NCI-H146 (cell line): ENCODE data around the gene SORCS2.
"Not testable (repeated sequence)": the region's sequence is repeated elsewhere in the genome, so short reads cannot be mapped to it uniquely, and the experiment has no call there.

Experiments
- DNase-seq: peaks from one replicate; lab custom pipeline; 2025; lab: John Stamatoyannopoulos, UW

The SORCS2 gene

DNA sequence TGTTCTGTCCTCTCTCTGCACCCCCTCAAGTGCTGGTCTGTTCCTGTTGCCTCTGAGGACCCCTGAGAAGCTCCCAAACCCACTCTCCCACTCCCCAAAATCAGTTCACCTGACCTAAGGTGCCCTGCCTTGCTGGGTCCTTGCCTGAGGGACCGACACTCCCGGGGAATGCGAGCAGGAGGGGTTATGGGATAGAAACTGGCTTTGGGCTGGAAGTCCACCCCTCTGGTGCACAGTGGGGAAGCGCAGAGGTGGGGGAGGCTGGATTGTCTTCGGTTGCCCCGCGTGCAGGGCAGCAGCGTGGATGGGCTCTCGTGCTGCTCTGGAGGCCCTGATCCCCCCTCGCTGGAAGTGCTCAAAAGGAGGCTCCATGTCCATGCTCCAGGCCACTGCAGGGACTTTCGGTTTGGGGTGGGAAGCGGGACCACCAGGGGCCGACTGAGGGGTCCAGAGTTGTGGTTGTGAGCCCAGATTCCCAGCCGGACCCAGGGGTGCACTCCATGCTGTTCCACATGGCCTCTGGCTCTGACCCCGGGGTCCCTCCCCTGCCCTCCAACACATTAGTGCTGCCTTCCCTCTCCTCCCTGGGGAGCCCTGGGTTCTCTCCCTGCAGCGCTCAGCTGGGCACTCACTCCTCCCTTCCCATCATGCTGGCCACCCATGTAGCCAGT, 7.6 kb downstream of the SORCS2 start:
- DNase-seq, result no peak

DNA sequence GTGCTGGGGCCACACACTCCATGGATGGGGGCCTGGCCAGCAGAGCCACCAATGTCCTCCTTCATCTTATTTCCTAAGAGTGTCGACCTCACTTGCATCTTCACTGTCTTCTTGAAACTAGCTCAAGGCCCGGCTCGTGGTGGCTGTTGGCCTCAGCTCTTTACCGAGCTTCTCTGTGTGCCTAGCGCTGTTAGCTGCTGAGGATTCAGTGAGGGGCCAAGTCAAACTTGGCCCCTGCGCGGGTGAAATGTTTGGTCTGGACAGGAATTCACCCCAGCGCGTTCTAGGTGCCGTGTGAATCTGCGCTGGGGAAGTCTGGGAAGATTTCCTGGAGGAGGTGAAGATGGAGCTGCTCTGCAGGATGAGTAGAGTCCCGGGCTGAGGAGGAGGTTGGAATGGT, 8.5 kb downstream of the SORCS2 start:
- no peak for DNase-seq

DNA sequence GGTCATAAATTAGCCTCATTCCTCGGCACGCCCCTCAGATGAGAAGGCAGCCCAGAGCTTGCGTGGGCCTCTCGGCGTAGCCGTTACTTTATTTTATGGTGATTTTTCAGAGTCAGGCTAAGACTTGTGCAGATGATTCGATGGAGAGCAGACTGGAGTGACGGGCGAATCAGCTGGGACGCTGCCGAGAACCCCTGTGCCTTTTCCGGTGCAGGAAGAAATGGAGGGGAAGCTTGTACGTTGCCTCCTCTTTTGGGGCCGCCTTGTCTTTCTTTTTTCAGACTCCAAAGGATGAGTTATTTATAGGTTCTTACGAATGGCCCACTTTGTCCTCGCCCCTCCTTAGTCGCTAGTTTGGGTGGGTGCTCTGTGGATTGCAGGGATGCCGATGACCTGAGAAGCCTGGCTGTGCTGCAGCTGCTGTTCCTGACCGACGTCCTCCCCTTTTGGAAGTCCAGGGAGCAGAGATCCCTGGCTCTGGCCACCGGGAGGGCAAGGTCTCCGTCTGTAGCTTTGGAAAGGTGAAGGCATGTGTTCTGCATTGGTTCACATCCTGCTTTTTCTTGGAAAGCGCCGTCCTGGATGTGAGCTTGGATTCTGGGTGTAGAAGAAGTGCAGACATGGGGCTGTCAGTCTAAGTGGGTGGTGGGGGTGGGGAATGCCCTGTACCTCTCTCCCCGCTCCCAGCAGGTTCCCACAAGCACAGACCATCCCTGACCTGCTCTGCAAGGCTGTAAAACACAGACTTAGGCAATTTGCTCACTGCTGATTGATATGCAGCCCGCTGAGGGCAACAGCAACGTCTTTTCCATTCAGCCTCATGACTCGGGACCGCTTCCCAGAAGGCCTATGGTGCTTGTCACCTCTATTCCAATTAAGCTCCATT, 9.3 kb downstream of the SORCS2 start:
- no peak for DNase-seq

DNA sequence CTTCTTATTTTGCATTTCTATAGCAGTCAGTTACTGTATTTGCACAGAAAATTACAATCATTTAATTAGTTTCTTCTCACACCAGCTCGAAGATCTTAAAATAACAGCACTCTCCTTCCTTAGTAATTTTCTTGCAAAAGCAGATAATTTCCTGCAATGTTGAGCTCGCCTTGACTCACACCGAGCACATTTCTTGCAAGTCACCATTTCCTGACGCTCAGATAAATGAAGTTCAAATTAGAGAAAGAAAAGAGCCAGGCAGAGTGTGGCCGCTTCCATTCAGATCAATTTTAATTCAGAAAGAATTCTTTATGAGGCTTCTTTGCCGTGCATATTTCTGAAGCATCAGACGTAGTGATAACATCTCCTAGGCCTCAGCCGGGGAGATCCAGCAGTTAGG, 10.1 kb downstream of the SORCS2 start:
- DNase-seq, result no peak

DNA sequence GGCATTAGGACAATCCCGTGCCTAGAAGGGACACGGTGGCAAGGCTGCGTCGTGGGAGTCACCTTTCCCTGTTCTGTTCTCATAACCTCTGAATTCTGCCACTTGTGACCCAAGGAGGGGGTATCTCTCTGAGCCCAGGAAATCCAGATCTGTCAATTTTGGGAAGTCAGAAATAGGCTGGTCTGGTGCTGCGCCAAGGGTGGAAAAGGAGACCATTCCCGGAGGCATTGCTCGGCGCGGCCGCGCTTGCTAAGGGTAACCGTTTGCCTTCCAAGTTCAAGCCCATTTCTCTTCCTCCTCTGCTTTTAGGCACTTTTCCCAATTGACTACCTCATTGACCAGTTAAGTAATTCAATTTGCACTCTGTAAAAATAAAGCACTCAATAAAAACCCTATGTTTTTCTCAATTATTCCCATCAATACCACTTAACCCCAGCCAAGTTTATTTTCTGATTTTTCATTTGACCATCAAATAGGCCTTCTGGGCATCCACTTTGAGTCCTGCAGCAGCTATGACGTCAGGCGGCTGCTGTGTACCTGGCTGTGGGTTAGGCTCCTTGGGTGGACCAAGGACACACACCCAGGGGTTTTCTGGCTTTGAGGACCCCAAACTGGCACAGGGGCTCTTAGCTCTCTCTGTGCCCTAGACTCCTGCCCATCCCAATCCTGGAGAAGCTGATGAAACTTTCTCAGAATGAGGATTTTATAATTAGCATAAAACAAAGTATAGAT, 12.5 kb downstream of the SORCS2 start:
- no peak for DNase-seq

DNA sequence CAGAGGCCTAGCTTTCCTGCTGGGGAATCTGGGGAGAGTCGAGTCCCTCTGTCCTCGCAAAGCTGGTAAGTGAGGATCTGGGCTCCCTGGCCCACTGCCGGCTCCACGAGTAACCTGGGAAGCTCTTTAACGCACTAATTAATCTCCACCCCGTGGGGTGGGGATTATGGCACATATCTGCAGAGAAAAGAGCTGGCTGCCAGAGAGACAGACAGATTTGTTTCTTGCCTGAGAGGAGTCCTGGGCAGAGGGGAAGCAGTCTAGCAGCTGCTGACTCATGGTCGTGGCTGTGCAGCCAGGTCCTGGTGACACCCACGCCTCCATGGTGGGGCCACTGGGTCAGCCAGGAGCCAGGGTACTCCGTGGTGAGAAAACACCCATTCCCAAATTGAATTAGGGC, 14.0 kb downstream of the SORCS2 start:
- DNase-seq, result no peak

DNA sequence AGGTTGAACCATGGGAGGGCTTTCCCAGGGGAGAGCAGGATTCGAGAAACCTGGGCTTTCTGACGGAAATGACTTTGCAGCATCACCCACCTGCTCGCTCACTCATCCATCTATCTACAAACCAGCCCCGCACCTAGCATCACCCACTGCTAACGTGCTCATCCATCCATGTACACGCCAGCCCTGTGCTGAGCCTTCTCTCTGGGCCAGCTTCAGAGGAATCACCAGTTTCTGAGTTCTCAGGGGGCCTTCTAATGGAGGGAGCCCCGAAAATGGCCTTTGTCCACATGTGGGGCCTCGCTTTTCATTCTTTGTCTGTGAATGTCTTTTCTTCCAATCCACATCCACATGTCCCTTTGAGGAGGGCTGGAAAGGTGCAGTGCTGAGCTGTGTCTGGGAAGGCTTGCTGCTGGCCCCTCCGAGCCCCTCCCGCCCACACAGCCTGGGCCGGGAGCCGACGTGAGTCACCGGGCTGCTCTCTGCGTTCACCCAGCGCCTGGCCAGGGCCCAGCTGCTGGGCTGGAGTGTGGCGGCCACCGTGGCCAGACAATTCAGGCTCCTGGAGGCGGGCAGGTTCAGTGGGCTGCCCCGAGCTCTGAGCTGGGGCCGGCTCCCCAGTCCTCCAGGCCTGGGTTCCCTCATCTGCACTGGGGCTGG, 14.7 kb downstream of the SORCS2 start:
- no peak for DNase-seq

DNA sequence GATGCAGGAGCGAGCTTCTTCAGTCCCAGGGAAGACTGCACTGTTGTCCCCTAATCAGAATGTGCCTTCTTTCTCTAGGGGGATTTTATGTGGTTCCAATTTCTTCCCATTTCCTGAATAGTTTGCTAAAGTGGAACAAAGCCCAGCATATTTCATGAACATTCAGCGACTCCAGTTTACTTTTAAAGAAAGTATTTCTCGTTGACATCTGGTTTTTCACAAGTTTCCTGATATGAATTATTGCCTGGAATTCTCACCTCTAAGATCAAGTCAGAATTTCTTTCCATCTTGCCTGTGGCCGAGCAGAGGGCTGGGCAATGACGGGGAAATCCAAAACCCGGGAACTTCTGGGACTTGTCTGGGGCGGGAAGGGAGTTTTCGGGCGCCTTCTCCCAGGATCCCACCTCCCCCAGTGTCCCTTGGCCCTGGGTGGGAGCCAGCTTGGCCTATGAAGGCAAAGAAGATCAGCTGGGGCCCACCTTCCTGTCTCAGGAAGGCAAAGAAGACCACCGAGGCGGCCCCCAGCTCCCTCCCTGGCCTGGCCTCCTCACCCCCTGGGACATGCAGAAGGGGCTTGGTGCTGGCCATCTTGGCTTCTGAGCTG, 15.4 kb downstream of the SORCS2 start:
- no peak for DNase-seq

DNA sequence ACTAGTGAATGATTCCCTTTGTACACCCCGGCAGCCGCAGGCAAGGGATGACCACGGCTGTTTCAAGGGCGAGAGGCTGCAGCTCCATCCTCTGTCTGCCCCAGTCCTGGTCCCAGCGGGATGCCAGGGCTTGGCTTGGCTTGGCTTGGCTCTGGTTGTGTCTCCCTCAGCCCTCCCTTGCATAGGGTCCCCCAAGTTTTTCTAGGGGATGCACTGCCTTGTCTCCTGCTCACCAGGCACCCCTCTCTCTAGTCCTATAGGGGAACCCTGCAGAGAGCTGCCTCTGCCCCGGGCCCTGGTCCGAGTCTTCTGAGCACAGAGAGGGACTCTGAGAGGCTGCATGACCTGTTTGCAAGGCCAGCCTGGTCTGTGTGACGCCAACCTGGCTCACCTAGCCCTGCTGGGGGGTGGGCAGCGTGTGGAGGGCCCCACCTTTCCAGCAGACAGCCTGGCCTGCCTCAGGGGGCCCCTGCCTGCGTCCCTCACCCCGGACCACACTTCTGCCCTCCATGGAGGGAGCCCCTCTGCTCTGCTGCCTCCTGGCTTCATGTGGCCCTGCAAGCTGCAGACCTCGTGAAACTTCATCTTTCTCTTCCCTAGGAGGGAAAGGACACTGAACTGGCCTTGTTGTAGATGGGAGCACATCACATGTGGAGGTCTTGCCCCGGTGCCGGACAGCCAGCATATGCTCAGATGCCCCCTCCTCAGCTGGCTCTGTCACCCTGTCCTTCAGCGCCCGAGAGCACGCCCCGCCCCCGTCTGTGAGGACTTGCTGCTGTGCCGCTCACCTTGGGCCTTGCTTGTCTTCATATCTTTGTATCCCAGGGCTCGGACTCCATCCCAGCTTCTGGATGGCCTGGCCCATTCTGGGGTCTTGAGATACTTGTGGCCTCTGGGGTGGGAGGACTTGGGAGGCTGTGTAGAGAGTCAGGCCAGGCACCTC, 16.4 kb downstream of the SORCS2 start:
- no peak for DNase-seq

DNA sequence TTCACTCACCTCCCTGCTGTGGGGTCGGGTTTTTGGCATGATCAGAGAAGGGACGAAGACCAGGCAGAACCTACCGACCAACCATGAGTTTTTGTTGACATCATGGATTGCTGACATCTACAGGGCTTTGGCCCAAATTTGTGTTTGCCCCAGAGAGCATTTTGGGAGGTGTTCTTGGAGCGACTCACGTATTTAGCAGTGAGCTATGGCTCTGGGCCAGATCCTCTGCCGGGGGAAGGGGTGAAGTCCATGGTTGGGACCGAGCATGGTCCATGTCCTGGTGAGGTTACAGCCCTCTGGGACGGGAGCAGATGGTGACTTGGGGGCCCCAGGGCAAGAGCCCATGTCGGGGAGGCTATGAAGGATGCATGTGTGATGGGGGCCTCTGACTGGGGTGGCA, 17.4 kb downstream of the SORCS2 start:
- no peak for DNase-seq

DNA sequence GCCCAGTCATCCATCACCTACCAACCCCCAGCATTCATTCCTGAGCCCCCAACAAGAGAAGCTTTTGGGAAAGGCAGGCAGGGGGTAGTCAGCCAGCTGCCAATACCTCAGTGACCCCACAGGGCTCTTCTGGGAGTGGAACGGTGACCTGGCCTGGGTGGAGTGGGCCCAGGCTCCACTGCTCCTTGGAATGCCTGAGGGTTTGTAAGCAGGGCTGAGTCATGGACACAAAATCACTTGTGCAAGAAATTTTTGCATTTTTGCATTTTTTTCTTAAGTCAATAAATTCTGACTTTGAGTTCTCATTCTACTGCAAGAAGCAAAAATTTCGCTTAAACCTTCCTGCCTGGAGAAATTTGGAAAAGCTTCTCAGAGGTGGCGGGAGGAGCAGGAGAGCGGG, 18.5 kb downstream of the SORCS2 start:
- DNase-seq, result no peak

DNA sequence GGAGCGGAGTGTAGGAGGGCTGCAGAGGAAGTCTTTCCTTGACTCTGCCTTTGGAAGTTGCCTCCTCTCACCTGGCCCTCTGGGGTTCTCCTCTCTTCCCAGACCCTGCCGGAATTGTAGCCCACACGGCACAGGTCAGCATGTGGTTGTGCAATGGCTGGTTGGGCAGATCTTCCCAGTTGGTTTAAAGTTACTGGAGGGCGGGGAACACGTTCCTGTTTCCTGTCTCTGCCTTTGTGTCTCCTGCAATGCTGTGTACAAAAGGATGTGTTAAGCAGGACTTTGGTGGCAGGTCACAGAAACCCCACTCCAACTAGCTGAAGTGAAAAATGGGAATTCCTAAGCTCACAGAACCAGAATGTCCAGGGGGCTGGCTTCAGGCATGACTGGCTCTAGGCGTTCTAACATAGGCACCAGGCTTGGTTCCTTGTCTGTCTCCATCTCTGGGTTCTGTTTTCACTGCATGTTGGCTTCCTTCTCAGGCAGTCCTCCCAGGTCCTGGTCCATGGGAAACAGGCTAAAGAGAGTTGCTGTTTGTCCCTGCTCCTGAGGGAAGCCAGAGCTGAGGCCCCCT, 19.9 kb downstream of the SORCS2 start:
- DNase-seq, result no peak

DNA sequence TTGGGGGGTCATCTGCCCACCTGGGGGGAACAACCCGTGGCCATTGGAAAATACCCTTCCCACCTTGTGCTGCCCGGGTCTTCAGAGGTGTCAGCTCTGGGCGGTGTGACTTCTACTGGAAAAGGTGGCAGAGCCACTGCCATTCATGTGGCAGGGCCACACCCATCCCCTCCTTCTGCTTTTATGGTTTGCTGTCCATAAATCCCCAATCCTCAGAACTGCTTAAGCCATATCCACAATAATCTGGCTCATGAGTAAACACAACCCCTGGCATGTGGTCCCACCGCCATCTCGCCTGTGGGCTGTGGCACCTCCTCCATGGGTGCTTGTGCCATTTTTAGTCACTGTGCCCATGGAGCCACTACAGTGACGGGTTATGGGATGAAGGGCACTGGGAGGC, 20.6 kb downstream of the SORCS2 start:
- DNase-seq, result no peak

DNA sequence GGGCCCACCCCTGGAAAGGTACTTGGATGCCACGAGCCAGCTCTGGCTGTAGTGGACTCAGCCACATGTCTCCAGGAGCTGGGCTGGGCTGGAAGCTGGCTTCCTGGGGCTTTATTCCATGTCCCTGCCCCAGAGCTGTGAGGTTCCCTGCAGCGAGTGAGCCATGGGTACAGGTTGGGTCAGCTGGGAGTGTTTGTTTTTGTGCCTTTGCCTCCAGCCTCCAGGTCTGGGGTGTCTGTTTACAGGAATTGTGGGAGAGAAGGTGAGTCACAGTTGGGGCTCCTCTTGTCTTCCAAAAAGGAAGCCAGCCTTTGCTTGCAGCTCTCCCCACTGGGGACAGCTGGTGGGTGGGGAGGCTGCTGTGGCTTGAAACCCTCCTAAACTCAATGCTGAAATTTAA, 21.5 kb downstream of the SORCS2 start:
- no peak for DNase-seq

DNA sequence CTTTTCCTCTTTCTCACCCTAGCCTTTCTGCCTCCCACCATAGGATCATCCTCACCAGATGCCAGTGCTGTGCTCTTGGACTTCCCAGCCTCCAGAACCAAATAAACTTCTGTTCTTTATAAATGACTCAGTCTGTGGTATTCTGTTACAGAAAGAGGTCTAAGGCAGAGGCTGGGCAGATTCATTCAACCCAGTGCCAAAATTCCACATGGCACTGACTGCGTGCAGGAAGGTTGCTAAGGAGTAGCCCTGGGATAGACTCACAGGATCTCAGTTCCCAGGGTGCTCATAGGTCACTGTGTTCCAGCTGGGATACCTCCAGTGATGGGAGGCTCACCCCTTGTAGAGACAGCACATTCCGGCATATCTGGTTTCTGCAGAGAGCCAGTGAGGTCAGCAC, 22.0 kb downstream of the SORCS2 start:
- DNase-seq, result no peak

DNA sequence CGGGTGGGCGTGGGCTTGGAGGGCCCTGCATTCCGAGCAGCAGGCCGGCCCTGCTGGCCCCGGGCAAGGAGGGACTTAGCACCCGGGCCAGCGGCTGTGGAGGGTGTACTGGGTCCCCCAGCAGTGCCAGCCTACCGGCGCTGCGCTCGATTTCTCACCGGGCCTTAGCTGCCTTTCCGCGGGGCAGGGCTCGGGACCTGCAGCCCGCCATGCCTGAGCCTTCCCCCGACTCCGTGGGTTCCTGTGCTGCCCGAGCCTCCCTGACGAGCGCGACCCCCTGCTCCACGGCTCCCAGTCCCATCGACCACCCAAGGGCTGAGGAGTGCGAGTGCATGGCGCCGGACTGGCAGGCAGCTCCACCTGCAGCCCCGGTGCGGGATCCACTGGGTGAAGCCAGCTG, 22.8 kb downstream of the SORCS2 start:
- not testable (repeated sequence) for DNase-seq

DNA sequence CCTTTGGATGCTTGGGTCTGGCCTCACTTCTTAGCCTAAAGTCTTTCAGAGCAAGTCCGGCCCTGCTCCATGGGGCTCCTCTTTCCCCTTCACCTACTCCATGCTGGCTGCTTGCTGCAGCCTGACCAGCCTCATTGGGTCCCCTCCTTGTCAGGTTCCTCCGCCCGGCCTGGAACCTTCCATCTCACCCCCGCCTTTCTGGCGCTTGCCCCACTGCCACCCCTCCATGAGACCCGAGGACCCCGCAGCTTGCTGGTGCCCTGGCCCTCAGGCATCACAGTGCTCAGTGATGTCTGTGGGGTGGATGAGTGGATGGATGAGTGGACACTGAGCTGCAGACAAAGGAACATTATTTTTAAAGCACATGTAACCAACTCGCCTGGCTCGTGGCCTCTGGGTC, 24.7 kb downstream of the SORCS2 start:
- DNase-seq, result no peak

DNA sequence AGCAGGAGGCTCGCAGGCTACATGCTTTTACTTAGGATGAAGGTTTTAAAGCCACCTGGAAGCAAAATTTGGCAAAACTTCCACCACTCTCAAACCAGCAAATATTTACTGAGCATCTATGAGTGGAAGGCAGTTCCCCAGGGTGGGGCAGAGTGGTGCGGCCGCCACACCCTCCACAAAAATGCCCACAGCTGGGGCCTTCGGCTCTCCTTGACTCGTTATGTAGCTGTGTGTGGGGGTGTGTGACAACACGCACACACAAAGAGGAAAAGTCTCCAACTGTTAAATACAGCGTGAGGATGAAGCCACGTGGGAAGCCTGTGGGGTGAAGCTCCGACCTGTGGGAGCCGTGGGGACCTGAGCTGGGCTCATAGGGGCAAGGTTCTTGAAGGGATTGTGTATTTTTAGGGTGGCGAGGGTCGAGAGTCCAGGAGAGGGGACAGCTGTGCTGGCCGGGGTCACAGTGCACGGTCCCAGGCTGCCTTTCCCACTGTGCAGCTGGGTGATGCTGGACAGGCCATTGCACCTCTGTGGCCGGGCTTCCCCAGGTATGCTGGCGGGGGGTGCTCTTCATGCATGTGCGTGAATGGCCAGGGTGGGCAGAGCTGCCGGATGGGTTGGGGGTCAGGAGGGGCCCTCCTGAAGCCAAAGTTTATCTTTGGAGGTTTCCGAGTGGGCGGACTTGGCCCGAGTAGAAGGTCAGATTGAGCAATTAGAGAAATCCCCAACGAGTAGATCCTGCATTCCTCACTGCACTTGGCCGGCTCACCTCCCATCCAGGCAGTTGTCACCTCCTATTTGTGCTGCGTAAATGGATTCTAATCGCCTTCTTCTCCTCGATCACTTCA, 25.4 kb downstream of the SORCS2 start:
- no peak for DNase-seq

DNA sequence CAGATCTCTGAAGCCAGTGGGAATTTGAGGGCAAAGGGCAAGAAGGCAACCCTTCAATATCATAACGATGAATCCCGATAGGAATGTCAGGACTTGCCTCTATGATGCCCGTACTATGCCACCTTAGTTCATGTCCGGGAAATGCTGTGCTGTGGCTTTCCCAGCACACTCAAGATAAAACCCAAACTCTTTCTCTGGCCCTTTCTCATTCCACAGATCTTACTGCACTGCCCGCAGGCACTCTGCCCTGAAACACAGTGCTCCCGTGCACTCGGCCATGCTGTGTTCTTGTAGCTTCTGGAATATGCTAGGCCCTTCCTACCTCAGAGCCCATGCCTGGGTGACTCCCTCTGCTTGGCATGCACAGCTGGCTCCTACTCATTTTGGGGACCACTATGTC, 26.3 kb downstream of the SORCS2 start:
- DNase-seq, result no peak

DNA sequence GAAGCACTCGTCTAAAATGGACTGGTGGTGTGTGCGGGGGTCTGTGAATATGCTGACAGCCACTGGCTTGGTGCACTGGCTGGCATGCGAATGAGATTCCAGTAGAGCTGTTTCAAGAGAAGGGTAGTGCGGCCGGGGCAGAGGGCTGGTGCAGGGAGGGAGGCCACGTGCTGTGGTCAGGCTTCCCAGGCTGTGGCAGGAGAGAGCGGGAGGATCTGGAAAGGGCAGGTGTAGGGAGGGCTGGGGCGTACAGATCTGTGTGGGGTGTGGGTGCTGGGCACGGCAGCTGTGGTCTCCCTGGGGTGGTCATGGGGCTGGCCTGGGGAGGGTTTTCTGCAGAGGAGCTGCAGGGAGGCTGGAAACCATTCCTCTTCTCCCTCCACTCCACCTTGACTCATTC, 30.2 kb downstream of the SORCS2 start:
- no peak for DNase-seq
